Activated CD8-positive, alpha-beta memory T cell treated with anti-CD3 and anti-CD28 coated beads for 24 hours (primary cell): Measurements from ENCODE around the gene DHRS7C.

Source experiments
- DNase-seq: peaks from one replicate; pipeline ENCODE4 v3.0.0-alpha.2; 2020

DHRS7C gene

GRCh38 chr17:9790889-9791876, at the start of gene DHRS7C:
DHRS7C (minus strand) TSS chr17:9791592; CDS start chr17:9791284, 308 bp downstream.
- no peak for DNase-seq

GRCh38 chr17:9839433-9839832, 48.0 kb upstream of the DHRS7C start:
- DNase-seq, result no peak

- DNase-seq, result no peak
Measured at GRCh38 chr17:9837551-9838471, 46.4 kb upstream of the DHRS7C start.

GRCh38 chr17:9833922-9834321, 42.5 kb upstream of the DHRS7C start:
- no peak for DNase-seq

GRCh38 chr17:9830711-9831110, 39.3 kb upstream of the DHRS7C start:
- DNase-seq, result no peak

GRCh38 chr17:9829343-9829742, 38.0 kb upstream of the DHRS7C start:
- DNase-seq, result no peak

GRCh38 chr17:9828296-9829295, 37.2 kb upstream of the DHRS7C start:
- no peak for DNase-seq

GRCh38 chr17:9825641-9826150, 34.3 kb upstream of the DHRS7C start, which contains the start of gene GLP2R:
GLP2R (plus strand) TSS chr17:9825924; CDS start chr17:9826064, 140 bp downstream.
- DNase-seq, result no peak

GRCh38 chr17:9824797-9825338, 33.5 kb upstream of the DHRS7C start:
- no peak for DNase-seq

GRCh38 chr17:9824094-9824493, 32.7 kb upstream of the DHRS7C start:
- no peak for DNase-seq

GRCh38 chr17:9821921-9822320, 30.5 kb upstream of the DHRS7C start, which contains the start of gene GSG1L2:
GSG1L2 (minus strand) TSS chr17:9822079; CDS start chr17:9822071, 8 bp downstream.
- DNase-seq, result no peak

GRCh38 chr17:9820448-9820847, 29.1 kb upstream of the DHRS7C start:
- DNase-seq, result no peak

GRCh38 chr17:9818760-9819159, 27.4 kb upstream of the DHRS7C start:
- no peak for DNase-seq

GRCh38 chr17:9817086-9817485, 25.7 kb upstream of the DHRS7C start:
- no peak for DNase-seq

- DNase-seq, result no peak
Measured at GRCh38 chr17:9816472-9816871, 25.1 kb upstream of the DHRS7C start.

- no peak for DNase-seq
Measured at GRCh38 chr17:9814337-9814945, 23.0 kb upstream of the DHRS7C start.

- no peak for DNase-seq
Measured at GRCh38 chr17:9813166-9813565, 21.8 kb upstream of the DHRS7C start.

GRCh38 chr17:9811537-9811936, 20.1 kb upstream of the DHRS7C start:
- DNase-seq, result no peak

- no peak for DNase-seq
Measured at GRCh38 chr17:9811086-9811485, 19.7 kb upstream of the DHRS7C start.

GRCh38 chr17:9810100-9810949, 18.9 kb upstream of the DHRS7C start:
- DNase-seq, result no peak
